BJ (cell line): ENCODE results near the gene NFU1. TPM values are rescaled to one million over a fixed set of nuclear protein-coding genes. Genes with fewer than 3 reads are reported as not detected.

Experiments
- CTCF ChIA-PET: fragments of 350-600 bp; formaldehyde crosslinking; extraction: SDS; loops from one replicate; lab custom pipeline; 2021; ENCODE audit warnings: antibody characterized with exemption, inconsistent platforms; lab: Yijun Ruan, JAX
- POLR2A ChIA-PET: fragments of 300-600 bp; sonication (Branson Sonifier 250); formaldehyde crosslinking; extraction: SDS; loops from one replicate; lab custom pipeline; 2021; ENCODE audit warnings: antibody characterized with exemption; lab: Charles Lee
- DNase-seq: peaks from one replicate; pipeline ENCODE4 v3.0.0-alpha.2; 2011; ENCODE audit warnings: low read depth
- H3K27me3 ChIP-seq: 2 replicates; pipeline ENCODE4 v1.6.0; 2011; ENCODE audit warnings: low read length; ENCODE audit not compliant: control insufficient read depth, insufficient read depth
- H3K36me3 ChIP-seq: 2 replicates; pipeline ENCODE4 v1.5.1; 2011; ENCODE audit warnings: low read length; ENCODE audit not compliant: control insufficient read depth, insufficient read depth
- H3K4me3 ChIP-seq: 2 replicates; pipeline ENCODE4 v1.5.1; 2011; ENCODE audit warnings: low read depth, mild to moderate bottlenecking, control low read depth, low read length
- CTCF ChIP-seq: IDR thresholded peaks from 2 replicates; pipeline ENCODE4 v1.5.1; 2011; ENCODE audit warnings: low read depth, mild to moderate bottlenecking, control low read depth, inconsistent platforms, low read length, moderate library complexity; ENCODE audit not compliant: insufficient read depth
- polyA plus RNA-seq: library from polyadenylated mRNA; depleted of rRNA; stranded (reverse); fragments of >200 nt; gene quantifications from 2 replicates; pipeline ENCODE4 v1.2.3, GENCODE V29; 2011

Gene NFU1
- polyA plus RNA-seq, 1 experiment = 13.0 TPM

GRCh38 chr2:69386360-69386759 is 50.9 kb downstream of the NFU1 start:
- DNase-seq = no peak
- H3K4me3 ChIP-seq = peak overlapping the region; percentile 98
- no peaks in the 10 kb centered on the region for H3K36me3 ChIP-seq
- CTCF ChIA-PET = interaction anchor here (0.8 to 2.9 kb wide), 3 partner anchors 8 to 43 kb away, joined by 3 to 9 read pairs (median 3); no protein-coding TSS in a partner anchor
- no peak for TF ChIP-seq CTCF
- POLR2A ChIA-PET = no interaction called here
- no peaks in the 10 kb centered on the region for H3K27me3 ChIP-seq

- no peak for DNase-seq
- ChIA-PET CTCF (interaction anchor here (1.1 to 2.9 kb wide), 2 partner anchors 10 to 44 kb away, joined by 3 to 9 read pairs; no protein-coding TSS in a partner anchor), POLR2A (no interaction called here)
- no peak for TF ChIP-seq CTCF
- Histone ChIP-seq H3K27me3 (no peaks in the 10 kb centered on the region), H3K36me3 (no peaks in the 10 kb centered on the region), H3K4me3 (peak overlapping the region; percentile 98)
These were observed 51.6 kb downstream of the NFU1 start for GRCh38 chr2:69385443-69386151.

GRCh38 chr2:69384618-69385081 is 52.6 kb downstream of the NFU1 start:
- DNase-seq = no peak
- POLR2A ChIA-PET = interaction anchor here (0.7 kb wide), 1 partner anchor 186 kb away, joined by 7 read pairs; no protein-coding TSS in a partner anchor
- no peak for TF ChIP-seq CTCF
- no peaks in the 10 kb centered on the region for H3K27me3 ChIP-seq
- H3K36me3 ChIP-seq = no peaks in the 10 kb centered on the region
- H3K4me3 ChIP-seq = no peak overlapping the region; the same call in 1 of the 2 replicates
- CTCF ChIA-PET = interaction anchor here (2.9 kb wide), 1 partner anchor 9 kb away, joined by 9 read pairs; no protein-coding TSS in a partner anchor

GRCh38 chr2:69383176-69383812 is 53.9 kb downstream of the NFU1 start:
- no peak for TF ChIP-seq CTCF
- H3K4me3 ChIP-seq = no peak overlapping the region

GRCh38 chr2:69382547-69382946 is 54.7 kb downstream of the NFU1 start:
- no peak overlapping the region for H3K4me3 ChIP-seq
- H3K36me3 ChIP-seq = 0 out of 2 replicates have a peak, but pooled peaks cover 2% of the 10 kb centered on the region
- TF ChIP-seq CTCF = no peak
- CTCF ChIA-PET = no interaction called here
- no peaks in the 10 kb centered on the region for H3K27me3 ChIP-seq
- POLR2A ChIA-PET = no interaction called here
- DNase-seq = no peak

More at GRCh38 chr2:69383176-69383812, 53.9 kb downstream of the NFU1 start:
- ChIA-PET POLR2A (no interaction called here), CTCF (interaction anchor here (2.9 kb wide), 1 partner anchor 8 kb away, joined by 9 read pairs; no protein-coding TSS in a partner anchor)
- Histone ChIP-seq H3K27me3 (no peaks in the 10 kb centered on the region), H3K36me3 (no peaks in the 10 kb centered on the region)
- no peak for DNase-seq
